T-helper 1 cell treated with Interleukin-12 subunit alpha and Interleukin-12 subunit beta and Interleukin-4 antibody, amounts not matched to agents 30 ng/mL and 1 ng/mL, for 36 hours (primary cell): ENCODE results near the gene SCIN. TPM values are rescaled to one million over a fixed set of nuclear protein-coding genes. Genes with fewer than 3 reads are reported as not detected.
"Not testable (repeated sequence)": the region's sequence is repeated elsewhere in the genome, so short reads cannot be mapped to it uniquely, and the experiment has no call there.

ENCODE experiments used
- intact Hi-C: fragments of 100-400 bp; cut with micrococcal nuclease; formaldehyde crosslinking; loops from one replicate; pipeline ENCODE4 v1.15.1; 2024
- total RNA-seq: library from RNA; stranded (reverse); gene quantifications from 2 replicates; pipeline ENCODE4 v1.2.3, GENCODE V29; 2022

SCIN gene
- total RNA-seq = 0.02 TPM in 1 of 2 replicates, not detected in the other

- intact Hi-C loops = no loop called here
Observed at GRCh38 chr7:12570534-12571461, at the start of gene SCIN. Gene SCIN, plus strand, starts transcription at chr7:12570720. Its CDS starts 67 bp downstream, at chr7:12570787.

GRCh38 chr7:12524794-12525386 is 45.6 kb upstream of the SCIN start:
- intact Hi-C loops = loop anchor here (1.0 to 2.0 kb wide), 4 partner anchors 99 to 1932 kb away; no protein-coding TSS in a partner anchor

- intact Hi-C loops = not testable (repeated sequence)
Observed at GRCh38 chr7:12526693-12527092, 43.8 kb upstream of the SCIN start.

- intact Hi-C loops = not testable (repeated sequence)
Observed at GRCh38 chr7:12527670-12528069, 42.9 kb upstream of the SCIN start.

GRCh38 chr7:12529971-12530710 is 40.4 kb upstream of the SCIN start:
- intact Hi-C loops = no loop called here

- intact Hi-C loops = no loop called here
Observed at GRCh38 chr7:12531784-12532183, 38.7 kb upstream of the SCIN start.

GRCh38 chr7:12534046-12534445 is 36.5 kb upstream of the SCIN start:
- intact Hi-C loops = no loop called here

- intact Hi-C loops = no loop called here
Observed at GRCh38 chr7:12539681-12540080, 30.8 kb upstream of the SCIN start.

GRCh38 chr7:12540850-12541249 is 29.7 kb upstream of the SCIN start:
- intact Hi-C loops = no loop called here

- intact Hi-C loops = no loop called here
Observed at GRCh38 chr7:12543586-12543985, 26.9 kb upstream of the SCIN start.

GRCh38 chr7:12549106-12549505 is 21.4 kb upstream of the SCIN start:
- intact Hi-C loops = no loop called here

GRCh38 chr7:12550956-12551355 is 19.6 kb upstream of the SCIN start:
- intact Hi-C loops = no loop called here

GRCh38 chr7:12552876-12553275 is 17.6 kb upstream of the SCIN start:
- intact Hi-C loops = no loop called here

- intact Hi-C loops = no loop called here
Observed at GRCh38 chr7:12553416-12553815, 17.1 kb upstream of the SCIN start.

- intact Hi-C loops = no loop called here
Observed at GRCh38 chr7:12554351-12554750, 16.2 kb upstream of the SCIN start.

- intact Hi-C loops = no loop called here
Observed at GRCh38 chr7:12554872-12555271, 15.6 kb upstream of the SCIN start.

GRCh38 chr7:12555695-12556094 is 14.8 kb upstream of the SCIN start:
- intact Hi-C loops = not testable (repeated sequence)

GRCh38 chr7:12556139-12556792 is 14.3 kb upstream of the SCIN start:
- intact Hi-C loops = not testable (repeated sequence)

- intact Hi-C loops = no loop called here
Observed at GRCh38 chr7:12557282-12557681, 13.2 kb upstream of the SCIN start.

GRCh38 chr7:12564996-12565764 is 5.3 kb upstream of the SCIN start:
- intact Hi-C loops = loop anchor here (5.0 kb wide), 1 partner anchor 117 kb away; no protein-coding TSS in a partner anchor
